ENCODE data around the gene TPCN1.

DNA sequence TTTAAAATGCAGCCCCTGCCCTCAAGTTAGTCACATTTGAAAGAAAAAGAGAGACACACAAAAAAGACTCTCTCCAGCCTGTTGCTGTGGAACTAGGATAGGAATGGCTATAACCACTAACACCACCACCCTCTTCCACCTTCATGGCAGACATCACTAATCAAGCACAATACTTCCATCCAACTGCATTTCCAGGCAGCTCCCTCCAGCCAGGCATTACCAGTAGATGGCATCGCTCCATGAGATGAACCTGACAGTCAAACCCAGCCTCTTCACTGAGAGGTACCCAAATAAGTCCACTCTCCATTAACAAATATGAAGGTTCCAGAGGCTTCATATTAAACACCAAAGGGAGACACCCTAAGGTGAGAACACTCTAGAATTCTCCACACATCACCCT, 89.2 kb downstream of the TPCN1 start:
- TF ChIP-seq CTCF (IDR thresholded peaks at IDR 0.05 in 8 of 11, conservative IDR thresholded peaks at IDR 0.05 in 3 of 11) (no peak), POLR2A (IDR thresholded peaks at IDR 0.05) (no peak), POLR2AphosphoS5 (IDR thresholded peaks at IDR 0.05) (no peak)

All from spleen (tissue), 7 donors.